HUES6 (cell line): Measurements from ENCODE around the gene ARL4C.

Source experiments
- H3K27ac ChIP-seq: 2 replicates; pipeline ENCODE4 v1.7.0; 2013; ENCODE audit warnings: low read depth, mild to moderate bottlenecking, low read length, inconsistent platforms
- H3K27me3 ChIP-seq: 2 replicates; pipeline ENCODE4 v1.6.1; 2013; ENCODE audit warnings: low read length; ENCODE audit not compliant: control insufficient read depth, insufficient read depth
- H3K36me3 ChIP-seq: 2 replicates; pipeline ENCODE4 v1.6.1; 2013; ENCODE audit warnings: low read length; ENCODE audit not compliant: control insufficient read depth, insufficient read depth
- H3K4me1 ChIP-seq: 2 replicates; pipeline ENCODE4 v1.6.1; 2013; ENCODE audit warnings: low read length; ENCODE audit not compliant: control insufficient read depth, insufficient read depth
- H3K4me3 ChIP-seq: 2 replicates; pipeline ENCODE4 v1.5.1; 2013; ENCODE audit warnings: low read depth, low read length
- H3K9ac ChIP-seq: one replicate; pipeline ENCODE4 v1.6.1; 2013; ENCODE audit warnings: mild to moderate bottlenecking, low read length
- H3K9me3 ChIP-seq: 2 replicates; pipeline ENCODE4 v1.6.1; 2013; ENCODE audit warnings: low read depth, low read length; ENCODE audit not compliant: control insufficient read depth, insufficient read depth

The ARL4C gene

DNA sequence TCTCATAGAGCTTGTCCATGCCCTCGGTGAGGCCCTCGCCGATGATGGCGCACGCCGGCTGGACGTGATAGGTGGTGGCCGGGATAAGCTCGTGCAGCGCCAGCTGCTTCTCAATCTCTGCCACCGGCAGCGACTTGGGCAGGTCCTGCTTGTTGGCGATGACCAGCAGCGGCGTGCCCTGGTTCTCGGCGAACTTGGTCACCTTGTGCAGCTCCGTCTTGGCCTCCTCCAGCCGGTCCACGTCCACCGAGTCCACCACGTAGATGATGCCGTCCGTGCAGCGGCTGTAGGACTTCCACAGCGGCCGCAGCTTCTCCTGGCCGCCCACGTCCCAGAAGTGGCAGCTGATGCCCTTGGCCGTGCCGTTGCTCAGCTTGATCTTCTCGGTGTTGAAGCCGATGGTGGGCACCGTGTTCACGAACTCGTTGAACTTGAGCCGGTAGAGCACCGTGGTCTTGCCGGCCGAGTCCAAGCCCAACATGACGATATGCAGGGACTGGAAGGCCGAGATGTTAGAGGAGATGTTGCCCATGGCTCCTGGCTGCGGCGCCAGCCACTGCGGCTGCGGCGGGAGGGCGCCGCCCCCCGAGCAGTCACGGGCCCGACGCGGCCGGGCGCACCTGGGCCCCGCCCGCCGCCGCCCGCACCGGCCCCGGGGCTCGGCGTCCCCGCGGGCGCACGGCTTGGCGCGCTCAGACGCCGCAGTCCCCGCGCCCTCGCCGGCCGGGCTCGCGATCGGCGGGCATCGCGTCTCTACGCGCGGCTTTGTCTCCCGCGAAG is 636 bp downstream of the ARL4C start:
- Histone ChIP-seq H3K27ac (no peak overlapping the region; the same call in 1 of the 2 replicates), H3K9ac (peak overlapping the region; percentile 86)

DNA sequence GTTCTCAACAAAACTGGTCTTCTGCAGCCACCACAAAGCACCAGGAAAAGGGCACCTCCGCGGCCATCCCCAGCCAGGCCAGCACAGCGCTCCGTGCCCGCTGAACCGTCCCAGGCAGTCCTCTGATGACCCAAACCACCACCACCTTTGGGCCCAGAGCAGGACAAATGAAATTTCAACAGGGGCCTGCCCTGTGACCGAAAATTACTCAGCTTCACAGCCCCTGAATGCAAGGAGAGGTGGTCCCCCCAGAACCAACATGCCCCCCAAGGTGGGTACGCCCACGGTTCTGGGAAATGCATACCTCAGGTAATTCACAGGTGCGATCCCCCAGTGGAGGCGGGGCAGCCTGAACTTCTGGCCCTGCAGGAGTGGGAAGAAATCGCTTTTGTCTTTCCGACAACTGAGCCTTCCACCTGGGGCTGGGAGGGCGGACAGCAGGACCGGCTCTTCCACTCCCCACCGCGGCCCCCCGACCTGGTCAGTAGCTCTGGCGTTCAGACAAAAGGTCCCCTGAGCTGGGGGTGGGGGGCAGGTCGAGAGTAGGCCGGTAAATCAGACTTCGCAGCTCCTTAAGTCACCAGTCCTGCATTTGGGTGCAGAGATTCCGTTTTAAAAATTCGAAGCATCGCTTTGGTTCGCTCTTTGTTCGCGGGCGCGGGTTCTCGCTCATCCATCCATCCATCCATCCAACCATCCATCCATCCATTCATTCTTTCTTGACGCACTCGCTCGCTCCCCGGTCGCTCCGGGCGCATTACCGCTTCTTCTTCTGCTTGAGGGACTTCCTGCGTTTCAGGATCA is 1.4 kb downstream of the ARL4C start:
- Histone ChIP-seq H3K27ac (no peak overlapping the region), H3K4me3 (peak overlapping the region; percentile 92), H3K36me3 (no peaks in the 10 kb centered on the region), H3K27me3 (peaks cover 32% of the 10 kb centered on the region), H3K4me1 (peaks cover 9% of the 10 kb centered on the region), H3K9me3 (no peaks in the 10 kb centered on the region), H3K9ac (peak overlapping the region; percentile 86)

More for the DNA sequence above, 636 bp downstream of the ARL4C start:
- Histone ChIP-seq H3K4me3 (peak overlapping the region; percentile 92), H3K9me3 (no peaks in the 10 kb centered on the region), H3K27me3 (peaks cover 32% of the 10 kb centered on the region), H3K36me3 (no peaks in the 10 kb centered on the region), H3K4me1 (peaks cover 9% of the 10 kb centered on the region)

DNA sequence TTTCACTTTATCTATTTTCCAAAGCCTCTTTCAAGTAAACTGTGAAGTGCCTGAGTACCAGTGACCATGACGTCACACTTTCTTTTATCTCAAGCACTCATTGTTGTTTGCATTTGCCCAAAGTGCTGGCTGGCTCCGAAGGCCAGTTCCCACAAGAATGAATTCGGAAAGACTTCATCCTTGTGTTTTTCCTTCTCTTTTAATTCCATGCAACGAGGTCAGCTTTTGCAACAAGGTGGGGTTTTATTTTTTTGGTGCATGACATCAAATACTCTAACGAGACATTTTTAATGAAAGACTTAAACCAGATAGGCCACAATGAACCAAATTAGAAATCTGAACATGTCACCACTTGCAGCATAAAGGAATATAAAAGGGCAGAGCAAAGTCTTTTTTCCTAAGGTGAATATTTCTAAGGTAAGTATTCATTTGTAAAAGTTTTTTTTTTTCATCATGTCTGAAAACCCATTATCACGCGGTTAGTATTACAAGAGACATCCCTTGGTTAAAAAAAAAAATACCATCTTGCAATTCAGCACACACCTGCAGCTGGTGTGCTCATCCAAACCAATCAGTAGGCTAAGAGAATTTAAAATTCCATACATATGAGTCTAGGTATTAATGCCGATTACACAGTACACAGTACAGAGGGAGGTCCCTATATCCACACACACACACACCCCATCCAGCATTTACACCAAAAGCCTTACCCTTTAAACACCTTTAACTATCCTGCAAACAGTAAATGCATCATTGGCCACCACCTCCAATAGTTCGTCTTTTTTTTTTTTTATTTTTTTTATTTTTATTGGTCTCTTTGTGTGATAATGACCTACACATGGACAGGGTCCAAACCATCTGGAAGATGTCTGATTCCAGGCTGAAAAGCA is 2.3 kb downstream of the ARL4C start:
- H3K36me3 ChIP-seq, result no peaks in the 10 kb centered on the region
- peak overlapping the region; percentile 92 for H3K4me3 ChIP-seq
- peaks cover 32% of the 10 kb centered on the region for H3K27me3 ChIP-seq
- no peaks in the 10 kb centered on the region for H3K9me3 ChIP-seq
- peaks cover 9% of the 10 kb centered on the region for H3K4me1 ChIP-seq
- no peak overlapping the region for H3K27ac ChIP-seq
- no peak overlapping the region for H3K9ac ChIP-seq

DNA sequence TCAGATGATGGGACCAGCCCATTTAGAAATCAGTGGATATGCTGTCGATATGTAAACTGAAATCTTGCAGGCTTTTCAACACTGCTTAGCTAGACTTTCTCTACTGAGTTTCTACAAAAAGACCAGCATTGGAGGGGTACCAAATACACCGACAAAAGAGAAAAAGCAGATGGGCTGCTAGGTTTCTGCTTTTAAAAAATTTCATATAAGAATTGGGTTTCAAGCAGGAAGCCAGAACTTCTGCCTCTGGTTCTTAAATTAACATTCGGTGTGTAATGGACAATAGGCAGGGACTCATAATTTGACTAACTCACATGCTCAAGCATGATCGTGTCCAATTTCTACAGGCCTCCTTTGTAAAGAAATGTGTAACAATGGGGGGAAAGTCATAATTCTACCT is 3.1 kb downstream of the ARL4C start:
- Histone ChIP-seq H3K4me1 (peaks cover 13% of the 10 kb centered on the region), H3K9ac (no peak overlapping the region), H3K4me3 (peak overlapping the region; percentile 92; the same call in 1 of the 2 replicates), H3K36me3 (no peaks in the 10 kb centered on the region), H3K27ac (no peak overlapping the region), H3K27me3 (peaks cover 29% of the 10 kb centered on the region), H3K9me3 (no peaks in the 10 kb centered on the region)

DNA sequence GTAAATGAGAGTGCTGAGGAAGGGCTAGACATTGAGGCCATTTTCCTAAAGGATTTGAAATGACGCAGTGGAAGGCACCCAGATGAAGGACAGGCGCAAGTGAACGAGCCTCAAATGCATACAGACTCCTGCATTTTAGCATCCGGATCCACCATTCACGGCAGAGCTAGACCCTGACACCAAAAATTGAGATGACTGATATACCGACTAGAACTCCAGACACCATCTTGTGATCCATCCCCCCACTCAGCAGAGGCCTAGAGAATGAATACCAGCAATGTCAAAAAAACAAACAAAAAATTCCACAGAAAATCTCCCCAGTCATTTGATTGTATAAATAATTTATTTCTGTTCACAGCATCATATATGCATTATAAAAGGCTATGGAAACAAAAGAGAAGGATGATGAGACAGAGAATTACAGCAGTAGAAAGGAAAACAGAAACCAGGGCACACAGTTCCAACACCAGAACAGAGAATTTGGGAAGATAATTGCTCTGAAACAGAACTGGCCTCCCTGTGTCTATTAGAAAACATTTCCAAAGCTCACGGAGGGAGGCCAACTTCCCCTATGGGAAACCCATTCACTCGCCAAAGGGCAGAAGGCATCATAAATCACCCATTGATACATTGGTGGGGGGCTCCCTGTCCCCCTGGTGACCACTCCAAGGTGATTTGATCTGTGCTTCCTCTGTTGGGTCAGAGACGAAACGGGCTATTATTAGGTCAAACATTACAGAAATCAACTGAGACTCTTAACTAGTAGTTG is 4.0 kb downstream of the ARL4C start:
- no peak overlapping the region for H3K9ac ChIP-seq
- peaks cover 14% of the 10 kb centered on the region for H3K4me1 ChIP-seq
- H3K36me3 ChIP-seq, result no peaks in the 10 kb centered on the region
- peaks cover 20% of the 10 kb centered on the region for H3K27me3 ChIP-seq
- H3K4me3 ChIP-seq, result peak overlapping the region; percentile 92; the same call in 1 of the 2 replicates
- no peak overlapping the region for H3K27ac ChIP-seq
- no peaks in the 10 kb centered on the region for H3K9me3 ChIP-seq

DNA sequence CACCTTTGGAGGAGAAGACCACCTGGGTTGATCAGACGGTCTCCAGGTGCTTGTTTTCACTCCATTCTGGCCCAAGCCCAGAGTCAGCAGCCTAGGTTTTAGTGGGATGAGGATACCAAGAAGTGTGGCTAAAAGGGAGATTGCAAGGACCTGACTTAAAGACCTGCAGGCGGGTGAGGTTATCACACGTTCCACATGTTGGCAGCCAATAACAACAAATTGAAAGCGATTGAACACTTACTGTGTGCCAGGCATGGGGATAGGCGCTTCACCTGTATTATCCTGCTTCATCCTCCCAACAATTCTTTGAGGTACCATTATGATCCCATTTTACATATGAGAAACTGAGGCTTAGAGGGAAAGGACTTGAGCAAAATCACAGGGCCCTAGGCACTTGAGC is 5.0 kb downstream of the ARL4C start:
- Histone ChIP-seq H3K4me1 (peaks cover 14% of the 10 kb centered on the region; the same call in 1 of the 2 replicates), H3K9me3 (no peaks in the 10 kb centered on the region), H3K27ac (no peak overlapping the region), H3K9ac (no peak overlapping the region), H3K4me3 (no peak overlapping the region), H3K36me3 (no peaks in the 10 kb centered on the region), H3K27me3 (peaks cover 16% of the 10 kb centered on the region)

DNA sequence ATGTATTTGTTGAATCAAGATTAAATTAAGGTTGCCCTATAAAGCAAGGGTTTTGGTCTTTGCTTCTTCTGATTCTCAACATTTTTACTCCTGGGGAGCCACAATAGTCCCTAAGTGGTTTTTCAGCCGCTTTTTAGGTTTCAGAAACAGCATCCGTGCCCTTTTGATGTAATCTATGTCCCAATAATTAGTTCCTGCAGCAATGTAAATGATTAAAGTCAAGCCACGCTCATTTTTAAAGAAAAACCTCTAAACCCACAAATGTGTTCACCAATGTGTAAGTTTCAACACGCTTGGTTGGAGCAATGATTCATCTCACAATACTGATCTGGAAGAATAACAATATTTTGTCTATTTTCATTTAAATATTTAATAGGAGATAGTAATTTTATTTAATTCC is 5.6 kb downstream of the ARL4C start:
- Histone ChIP-seq H3K4me3 (no peak overlapping the region), H3K36me3 (no peaks in the 10 kb centered on the region), H3K27me3 (peaks cover 15% of the 10 kb centered on the region), H3K27ac (no peak overlapping the region), H3K9ac (no peak overlapping the region), H3K9me3 (no peaks in the 10 kb centered on the region), H3K4me1 (peaks cover 14% of the 10 kb centered on the region; the same call in 1 of the 2 replicates)

DNA sequence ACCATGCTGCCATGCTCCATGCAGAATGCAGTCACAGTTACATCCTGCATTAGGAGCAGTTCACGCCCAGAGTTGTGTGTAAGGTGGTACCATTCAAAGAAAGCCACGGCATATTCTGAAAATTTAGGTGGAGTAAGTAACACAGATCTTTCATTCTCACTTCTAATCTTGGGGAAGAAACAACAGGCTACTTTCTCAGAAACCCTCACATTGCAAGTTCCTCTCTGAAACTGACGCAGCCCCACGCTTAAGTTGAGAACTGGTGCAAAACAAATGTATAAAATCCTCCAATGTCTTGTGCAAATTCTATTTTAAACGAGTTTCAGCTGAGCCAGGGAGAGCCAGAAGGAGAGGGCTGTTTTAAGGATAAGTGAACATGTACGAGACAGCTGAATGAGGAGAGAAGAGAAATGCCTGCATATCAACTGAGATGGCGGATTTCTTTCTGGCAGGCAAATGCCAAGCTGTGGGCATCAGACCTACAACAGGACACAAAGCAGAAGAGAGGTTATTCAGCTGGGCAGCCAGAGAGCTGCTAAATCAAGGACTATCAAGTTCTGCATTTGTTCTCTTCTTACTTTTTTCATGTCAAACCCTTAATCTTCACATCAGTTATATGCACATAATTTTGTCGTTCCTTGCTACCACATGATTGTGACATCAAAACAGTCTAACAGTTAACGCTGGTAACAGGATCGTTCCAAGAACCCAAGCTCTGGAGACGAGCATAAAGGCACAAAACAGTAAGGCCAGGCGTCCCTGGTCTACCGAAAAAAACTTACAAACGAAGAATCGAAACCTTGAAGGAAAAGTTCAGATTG is 6.4 kb downstream of the ARL4C start:
- Histone ChIP-seq H3K36me3 (no peaks in the 10 kb centered on the region), H3K27me3 (peaks cover 7% of the 10 kb centered on the region), H3K9ac (no peak overlapping the region), H3K27ac (no peak overlapping the region), H3K4me3 (no peak overlapping the region), H3K9me3 (no peaks in the 10 kb centered on the region), H3K4me1 (peaks cover 14% of the 10 kb centered on the region; the same call in 1 of the 2 replicates)

DNA sequence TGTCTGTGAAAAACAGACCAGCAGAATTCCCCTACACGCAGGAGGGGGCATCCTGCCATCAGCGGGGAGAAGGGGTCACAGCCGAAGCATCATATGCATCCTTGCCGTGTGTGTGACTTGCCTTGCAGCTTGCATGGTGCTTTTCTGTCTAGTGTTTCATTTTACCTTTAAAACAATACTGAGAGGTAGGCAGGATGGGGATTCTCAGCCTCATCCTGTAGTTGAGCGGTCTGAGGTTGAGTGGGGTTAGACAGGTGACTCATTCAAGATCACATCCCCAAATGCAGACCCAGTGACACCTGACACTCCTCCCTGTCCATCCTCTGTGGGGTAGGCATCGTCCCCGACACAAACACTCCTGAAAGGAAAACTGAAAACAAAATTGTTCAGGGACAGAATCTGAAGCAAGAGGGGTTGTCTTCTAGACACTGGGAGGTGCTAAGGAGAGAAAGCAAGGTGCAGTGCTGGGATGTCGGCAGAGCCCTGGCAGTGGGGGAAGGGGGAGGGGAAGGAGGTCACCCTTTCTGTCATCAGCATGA is 7.9 kb downstream of the ARL4C start:
- H3K27ac ChIP-seq, result no peak overlapping the region

More for the DNA sequence above, 7.9 kb downstream of the ARL4C start:
- no peak overlapping the region for H3K4me3 ChIP-seq
- no peaks in the 10 kb centered on the region for H3K27me3 ChIP-seq
- H3K36me3 ChIP-seq, result no peaks in the 10 kb centered on the region
- H3K9me3 ChIP-seq, result no peaks in the 10 kb centered on the region
- H3K9ac ChIP-seq, result no peak overlapping the region
- peaks cover 14% of the 10 kb centered on the region; the same call in 1 of the 2 replicates for H3K4me1 ChIP-seq
